NK-92 (cell line): ENCODE data around the gene CCDC91.

Experiments
- DNase-seq: peaks from one replicate; lab custom pipeline; 2025; ENCODE audit not compliant: unreplicated experiment; lab: John Stamatoyannopoulos, UW

The CCDC91 gene

GRCh38 chr12:28190321-28191050, at the start of gene CCDC91:
Gene CCDC91 (plus strand): TSS chr12:28190456. CDS start chr12:28257216, 66,760 bp downstream.
- peak; percentile 38 for DNase-seq

GRCh38 chr12:28144059-28144458, 46.2 kb upstream of the CCDC91 start:
- DNase-seq, result no peak

GRCh38 chr12:28144532-28144931, 45.7 kb upstream of the CCDC91 start:
- DNase-seq, result no peak

GRCh38 chr12:28145216-28145615, 45.0 kb upstream of the CCDC91 start:
- no peak for DNase-seq

GRCh38 chr12:28149279-28149678, 41.0 kb upstream of the CCDC91 start:
- DNase-seq, result no peak

GRCh38 chr12:28156362-28156761, 33.9 kb upstream of the CCDC91 start:
- DNase-seq, result no peak

- no peak for DNase-seq
Observed at GRCh38 chr12:28156804-28157203, 33.5 kb upstream of the CCDC91 start.

- DNase-seq, result no peak
Observed at GRCh38 chr12:28158353-28158752, 31.9 kb upstream of the CCDC91 start.

- DNase-seq, result no peak
Observed at GRCh38 chr12:28159688-28160087, 30.6 kb upstream of the CCDC91 start.

GRCh38 chr12:28161697-28162096, 28.6 kb upstream of the CCDC91 start:
- no peak for DNase-seq

- DNase-seq, result no peak
Observed at GRCh38 chr12:28162697-28163096, 27.6 kb upstream of the CCDC91 start.

- DNase-seq, result no peak
Observed at GRCh38 chr12:28164644-28165275, 25.5 kb upstream of the CCDC91 start.

- no peak for DNase-seq
Observed at GRCh38 chr12:28167981-28168485, 22.2 kb upstream of the CCDC91 start.

- DNase-seq, result no peak
Observed at GRCh38 chr12:28171356-28172060, 18.7 kb upstream of the CCDC91 start.

GRCh38 chr12:28172434-28173030, 17.7 kb upstream of the CCDC91 start:
- DNase-seq, result no peak

GRCh38 chr12:28173440-28173839, 16.8 kb upstream of the CCDC91 start:
- no peak for DNase-seq

- DNase-seq, result no peak
Observed at GRCh38 chr12:28175098-28175589, 15.1 kb upstream of the CCDC91 start.

- DNase-seq, result no peak
Observed at GRCh38 chr12:28176295-28176694, 14.0 kb upstream of the CCDC91 start.

- DNase-seq, result no peak
Observed at GRCh38 chr12:28177461-28177860, 12.8 kb upstream of the CCDC91 start.

- no peak for DNase-seq
Observed at GRCh38 chr12:28177905-28178304, 12.4 kb upstream of the CCDC91 start.

- no peak for DNase-seq
Observed at GRCh38 chr12:28178775-28179174, 11.5 kb upstream of the CCDC91 start.
